ENCODE results near the gene SYT2.
A peak's percentile ranks its signal among the peaks of the same experiment; 100 is the strongest.
"Not testable (repeated sequence)": the region's sequence is repeated elsewhere in the genome, so short reads cannot be mapped to it uniquely, and the experiment has no call there.

The SYT2 gene

DNA sequence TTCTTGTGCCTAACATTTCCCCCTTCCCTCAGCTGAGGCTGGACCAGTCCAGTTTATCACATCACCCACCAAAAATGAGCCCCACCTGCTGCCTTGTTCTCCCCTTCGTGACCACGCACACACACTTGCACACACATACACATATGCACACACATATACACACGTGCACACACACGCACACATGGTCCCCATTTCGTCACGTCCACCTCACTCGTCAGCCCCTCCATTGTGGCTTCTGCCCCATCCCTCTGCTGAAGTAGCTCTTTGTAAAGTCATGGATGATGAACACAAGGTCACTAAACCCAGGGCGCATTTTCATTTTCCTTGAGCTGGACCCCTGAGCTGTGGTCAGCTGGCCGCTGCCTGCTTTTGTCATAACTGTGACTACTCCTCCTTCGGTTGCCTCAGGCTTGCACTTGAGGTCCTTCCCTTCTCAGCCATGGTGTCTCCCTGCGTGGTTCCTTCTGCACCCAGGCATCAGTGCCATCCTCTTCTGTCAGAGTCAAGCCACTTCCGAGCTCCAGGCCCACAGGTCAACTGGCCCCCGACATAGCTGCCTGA is 93.8 kb downstream of the SYT2 start:
- H3K27ac ChIP-seq, result no peak overlapping the region
- no peak for TF ChIP-seq ZFX (IDR thresholded peaks at IDR 0.05; ENCODE audit: borderline replicate concordance)
- TF ChIP-seq, protein P1, sequence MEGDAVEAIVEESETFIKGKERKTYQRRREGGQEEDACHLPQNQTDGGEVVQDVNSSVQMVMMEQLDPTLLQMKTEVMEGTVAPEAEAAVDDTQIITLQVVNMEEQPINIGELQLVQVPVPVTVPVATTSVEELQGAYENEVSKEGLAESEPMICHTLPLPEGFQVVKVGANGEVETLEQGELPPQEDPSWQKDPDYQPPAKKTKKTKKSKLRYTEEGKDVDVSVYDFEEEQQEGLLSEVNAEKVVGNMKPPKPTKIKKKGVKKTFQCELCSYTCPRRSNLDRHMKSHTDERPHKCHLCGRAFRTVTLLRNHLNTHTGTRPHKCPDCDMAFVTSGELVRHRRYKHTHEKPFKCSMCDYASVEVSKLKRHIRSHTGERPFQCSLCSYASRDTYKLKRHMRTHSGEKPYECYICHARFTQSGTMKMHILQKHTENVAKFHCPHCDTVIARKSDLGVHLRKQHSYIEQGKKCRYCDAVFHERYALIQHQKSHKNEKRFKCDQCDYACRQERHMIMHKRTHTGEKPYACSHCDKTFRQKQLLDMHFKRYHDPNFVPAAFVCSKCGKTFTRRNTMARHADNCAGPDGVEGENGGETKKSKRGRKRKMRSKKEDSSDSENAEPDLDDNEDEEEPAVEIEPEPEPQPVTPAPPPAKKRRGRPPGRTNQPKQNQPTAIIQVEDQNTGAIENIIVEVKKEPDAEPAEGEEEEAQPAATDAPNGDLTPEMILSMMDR (IDR thresholded peaks at IDR 0.05), result no peak

DNA sequence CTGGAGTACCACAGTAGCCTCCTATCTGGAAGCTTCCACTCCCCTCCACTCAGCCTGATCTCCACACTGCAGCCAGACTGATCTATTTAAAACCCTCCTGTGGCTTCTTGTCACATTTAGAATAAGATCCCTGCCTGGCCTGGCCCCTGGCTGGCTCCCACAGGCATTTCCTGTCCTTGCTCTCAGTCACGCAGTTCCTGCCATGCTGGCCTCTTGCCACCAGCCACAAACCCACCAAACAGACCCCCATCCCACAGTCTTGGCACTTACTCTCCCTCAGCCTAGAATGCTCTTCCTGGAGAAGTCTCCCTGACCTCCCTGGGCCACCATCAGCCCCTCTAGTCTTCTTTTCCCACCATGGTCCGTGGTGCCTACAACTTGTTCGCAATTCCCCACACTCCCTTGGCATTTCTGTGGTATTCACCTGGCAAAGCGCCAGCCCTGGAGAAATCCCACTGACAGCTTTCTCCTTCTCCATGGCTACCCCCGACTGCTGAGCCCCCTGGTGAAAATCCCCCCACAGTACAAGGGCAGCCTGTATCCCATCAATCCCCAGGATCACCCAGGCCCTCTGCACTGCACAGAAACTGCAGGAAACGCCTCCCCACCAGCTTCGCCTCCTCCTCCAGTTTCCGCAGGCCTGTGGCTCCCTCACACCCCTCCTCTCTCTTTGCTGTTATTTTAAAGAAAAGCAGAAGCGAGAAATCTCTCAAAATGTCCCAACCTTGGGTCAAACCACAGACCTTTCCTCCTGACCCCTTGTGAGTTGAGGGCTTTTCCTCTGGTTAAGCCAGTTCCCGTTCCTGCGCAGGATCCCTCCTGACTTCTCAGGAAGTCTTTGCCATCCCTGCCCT is 94.5 kb downstream of the SYT2 start:
- no peak for TF ChIP-seq ZFX (IDR thresholded peaks at IDR 0.05; ENCODE audit: borderline replicate concordance)
- TF ChIP-seq, protein P1 (IDR thresholded peaks at IDR 0.05), result no peak
- no peak overlapping the region for H3K27ac ChIP-seq

DNA sequence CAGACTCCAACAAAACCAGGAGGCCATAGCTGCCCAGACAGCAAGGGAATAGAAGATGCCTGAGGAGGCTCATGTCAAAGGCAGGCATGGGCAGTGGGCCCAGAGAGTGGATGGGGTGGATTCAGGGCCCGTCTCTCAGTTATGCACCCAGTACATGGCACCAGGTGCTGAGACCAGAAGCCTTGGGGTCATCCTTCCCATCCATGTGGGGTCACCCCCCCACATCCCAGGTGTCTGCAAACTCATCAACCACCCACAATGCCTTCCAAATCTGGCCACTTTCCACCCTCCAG is 95.1 kb downstream of the SYT2 start:
- not testable (repeated sequence) for H3K27ac ChIP-seq

DNA sequence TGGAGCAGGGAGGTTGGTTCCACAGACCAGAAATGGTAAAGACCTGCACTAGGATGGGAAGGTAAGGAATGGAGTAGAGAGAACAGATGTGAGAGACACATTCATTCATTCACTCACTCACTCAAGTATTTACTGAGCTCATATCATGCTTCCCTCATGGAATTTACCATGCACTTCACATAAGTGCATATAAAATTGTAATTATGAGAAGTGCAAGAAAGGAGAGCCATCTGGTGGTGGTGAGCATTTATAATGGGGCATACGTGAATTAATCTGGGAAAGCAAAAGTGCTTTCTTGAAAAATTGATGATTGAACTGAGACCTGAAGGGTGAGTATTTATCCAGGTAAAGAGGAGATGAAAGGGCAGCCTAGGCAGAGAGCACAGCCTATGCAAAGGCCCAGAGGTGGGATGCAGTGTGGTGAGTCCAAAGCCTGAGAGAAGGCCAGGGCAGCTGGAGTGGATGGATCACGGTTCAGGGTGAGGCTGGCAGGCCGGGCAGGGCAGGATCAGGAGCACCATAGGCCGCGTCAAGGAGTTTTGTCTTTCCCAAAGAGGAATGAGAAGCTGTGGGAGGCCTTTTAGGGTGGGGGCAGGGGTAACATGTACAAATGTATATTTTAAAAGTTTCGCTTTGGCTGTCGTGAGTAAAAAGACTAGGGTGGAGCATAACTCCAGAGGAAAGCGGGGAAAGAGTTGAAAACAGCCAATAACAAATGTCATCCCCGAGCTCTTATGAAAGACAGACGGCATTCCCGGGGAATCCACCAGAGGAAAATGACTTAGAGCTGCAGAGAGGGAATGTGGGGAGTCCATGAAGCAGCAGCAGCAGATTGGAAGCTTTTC is 95.7 kb downstream of the SYT2 start:
- not testable (repeated sequence) for H3K27ac ChIP-seq
- TF ChIP-seq, protein P1 (IDR thresholded peaks at IDR 0.05), result peak; percentile 17; the same call in 1 of the 2 replicates

DNA sequence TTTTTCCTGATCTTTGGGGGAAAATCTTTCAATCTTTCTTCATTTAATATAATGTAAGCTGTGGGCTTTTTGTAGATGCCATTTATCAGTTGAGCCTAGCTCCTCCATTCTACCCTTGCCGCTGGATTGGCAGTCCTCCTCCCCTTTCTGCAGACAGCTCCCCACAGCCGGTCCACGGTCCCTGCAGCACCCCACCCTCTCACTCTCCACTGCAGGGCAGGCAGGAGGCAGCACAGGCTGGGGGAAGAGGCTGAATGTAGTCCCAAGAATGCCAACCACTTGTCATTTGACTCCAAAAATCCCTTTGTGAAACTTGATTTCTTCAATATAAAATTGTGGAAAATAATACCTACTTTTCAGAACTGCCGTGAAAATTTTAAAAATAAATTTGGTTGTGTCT is 96.7 kb downstream of the SYT2 start:
- no peak for TF ChIP-seq ZFX (IDR thresholded peaks at IDR 0.05; ENCODE audit: borderline replicate concordance)
- TF ChIP-seq, protein P1 (IDR thresholded peaks at IDR 0.05), result no peak
- no peak overlapping the region for H3K27ac ChIP-seq

DNA sequence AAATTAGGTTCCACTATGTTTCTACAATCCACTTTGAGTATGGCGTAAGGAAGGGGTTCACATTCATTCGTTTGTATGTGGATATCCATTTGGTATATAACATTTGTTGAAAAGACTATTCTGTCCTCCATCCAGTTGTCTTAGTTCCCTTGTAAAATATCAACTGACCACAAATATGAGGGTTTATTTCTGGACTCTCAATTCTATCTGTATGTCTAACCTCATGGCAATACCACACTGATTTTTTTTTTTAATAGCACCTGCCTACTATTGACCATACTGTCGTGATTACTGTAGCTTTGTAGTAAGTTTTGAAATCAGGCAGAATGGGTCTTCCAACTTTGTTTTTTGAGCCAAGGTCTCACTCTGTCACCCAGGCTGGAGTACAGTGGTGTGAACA is 98.2 kb downstream of the SYT2 start:
- H3K27ac ChIP-seq, result not testable (repeated sequence)

DNA sequence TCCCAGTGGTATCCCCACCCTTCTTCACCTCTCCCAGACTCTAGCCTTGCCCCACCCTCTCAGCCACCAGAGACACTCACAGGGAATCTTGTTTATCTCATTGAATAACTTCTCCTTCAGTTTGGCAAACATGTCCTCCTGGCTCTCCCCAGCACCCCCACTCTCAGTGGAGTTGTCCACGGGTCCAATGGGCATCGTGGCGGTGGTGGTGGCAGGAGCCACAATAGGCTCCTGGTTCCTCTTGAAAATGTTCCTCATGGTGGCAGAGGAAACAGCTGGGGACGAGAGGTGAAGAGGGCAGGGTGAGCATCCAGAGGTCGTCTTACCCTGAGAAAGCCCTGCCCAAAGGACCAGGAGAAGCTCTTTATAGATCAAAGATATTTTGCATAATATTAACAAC is 104.7 kb downstream of the SYT2 start:
- TF ChIP-seq, protein P1 (IDR thresholded peaks at IDR 0.05), result no peak

DNA sequence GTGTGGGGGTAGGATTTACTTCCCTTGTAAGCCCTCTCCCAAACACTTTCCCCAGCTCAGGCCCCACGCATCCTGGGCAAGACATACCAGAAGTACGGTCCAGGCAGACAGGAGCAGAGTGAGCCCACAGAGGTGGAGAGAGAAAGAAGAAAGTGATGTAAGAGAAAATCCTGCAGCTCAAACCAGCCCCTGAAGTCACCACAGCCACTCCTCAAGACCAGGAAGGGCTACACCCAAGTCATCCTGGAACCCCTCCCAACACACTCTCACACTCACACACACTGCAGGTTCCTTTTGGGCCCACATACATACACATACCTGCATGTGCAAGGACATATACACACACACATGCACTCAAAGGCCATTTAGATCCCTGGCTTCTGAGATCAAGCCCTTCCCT is 106.8 kb downstream of the SYT2 start:
- no peak overlapping the region for H3K27ac ChIP-seq
- TF ChIP-seq, protein P1 (IDR thresholded peaks at IDR 0.05), result no peak
- no peak for TF ChIP-seq ZFX (IDR thresholded peaks at IDR 0.05; ENCODE audit: borderline replicate concordance)

More for the DNA sequence above, 104.7 kb downstream of the SYT2 start:
- H3K27ac ChIP-seq, result no peak overlapping the region
